AG10803 (cell line): ENCODE data around the gene PLEKHJ1.

Experiments
- DNase-seq: peaks from one replicate; pipeline ENCODE4 v3.0.0; 2010; ENCODE audit warnings: low read depth
- H3K4me3 ChIP-seq: 2 replicates; pipeline ENCODE4 v1.5.1; 2011; ENCODE audit warnings: mild to moderate bottlenecking, low read length, control low read depth
- TF ChIP-seq, protein P1 (sequence below): conservative IDR thresholded peaks from 2 replicates; pipeline ENCODE4 v1.5.1; 2011; ENCODE audit warnings: mild to moderate bottlenecking, low read length, control low read depth, inconsistent platforms

Gene PLEKHJ1

DNA sequence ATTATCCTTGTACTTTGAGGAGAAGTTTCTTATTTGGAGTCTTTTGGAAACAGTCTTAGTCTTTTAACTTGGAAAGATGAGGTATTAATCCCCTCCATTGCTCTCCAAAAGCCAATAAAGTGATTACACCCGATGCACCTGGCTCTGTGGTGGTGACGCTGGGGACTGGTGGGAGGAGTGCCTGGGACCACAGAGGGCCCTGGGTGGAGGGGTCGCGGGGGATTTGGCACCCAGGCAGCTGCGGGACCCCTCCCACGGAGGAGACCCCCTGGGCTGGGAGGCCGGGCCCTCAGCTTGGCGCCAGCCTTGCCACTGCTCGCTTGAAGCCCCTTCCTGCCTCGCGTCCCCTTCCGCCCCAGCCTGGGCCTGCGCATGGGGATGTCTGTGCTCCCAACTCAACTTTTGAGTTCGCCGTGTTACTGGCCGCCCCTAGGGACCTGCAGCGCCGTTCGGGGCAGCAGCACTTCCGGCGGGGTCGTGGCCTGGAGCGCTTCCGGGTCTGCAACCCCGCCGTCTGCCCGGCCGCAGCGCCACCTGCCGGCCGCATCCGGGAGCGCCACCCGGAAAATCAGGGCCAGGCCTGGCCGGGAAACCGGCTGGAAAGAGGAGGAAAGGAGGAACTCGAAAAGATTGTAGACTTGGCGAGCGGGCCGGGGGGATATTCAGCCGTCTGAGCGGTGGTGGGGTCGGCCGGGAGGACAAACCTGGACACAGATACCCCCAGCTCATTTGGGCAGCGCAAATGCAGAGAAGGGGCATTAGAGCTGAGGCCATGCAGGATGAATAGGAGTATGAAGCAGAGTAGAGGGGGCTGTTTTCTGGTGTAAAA is 37.4 kb upstream of the PLEKHJ1 start:
- TF ChIP-seq, protein P1, sequence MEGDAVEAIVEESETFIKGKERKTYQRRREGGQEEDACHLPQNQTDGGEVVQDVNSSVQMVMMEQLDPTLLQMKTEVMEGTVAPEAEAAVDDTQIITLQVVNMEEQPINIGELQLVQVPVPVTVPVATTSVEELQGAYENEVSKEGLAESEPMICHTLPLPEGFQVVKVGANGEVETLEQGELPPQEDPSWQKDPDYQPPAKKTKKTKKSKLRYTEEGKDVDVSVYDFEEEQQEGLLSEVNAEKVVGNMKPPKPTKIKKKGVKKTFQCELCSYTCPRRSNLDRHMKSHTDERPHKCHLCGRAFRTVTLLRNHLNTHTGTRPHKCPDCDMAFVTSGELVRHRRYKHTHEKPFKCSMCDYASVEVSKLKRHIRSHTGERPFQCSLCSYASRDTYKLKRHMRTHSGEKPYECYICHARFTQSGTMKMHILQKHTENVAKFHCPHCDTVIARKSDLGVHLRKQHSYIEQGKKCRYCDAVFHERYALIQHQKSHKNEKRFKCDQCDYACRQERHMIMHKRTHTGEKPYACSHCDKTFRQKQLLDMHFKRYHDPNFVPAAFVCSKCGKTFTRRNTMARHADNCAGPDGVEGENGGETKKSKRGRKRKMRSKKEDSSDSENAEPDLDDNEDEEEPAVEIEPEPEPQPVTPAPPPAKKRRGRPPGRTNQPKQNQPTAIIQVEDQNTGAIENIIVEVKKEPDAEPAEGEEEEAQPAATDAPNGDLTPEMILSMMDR, result peak; percentile 61
- peak overlapping the region; percentile 50 for H3K4me3 ChIP-seq
- peak; percentile 63 for DNase-seq

- DNase-seq, result peak; percentile 82
- TF ChIP-seq, protein P1, result no peak
- H3K4me3 ChIP-seq, result peak overlapping the region; percentile 95
These were observed 35.3 kb upstream of the PLEKHJ1 start for GRCh38 chr19:2271234-2272103.

GRCh38 chr19:2270423-2271233 is 34.5 kb upstream of the PLEKHJ1 start:
- peak overlapping the region; percentile 95 for H3K4me3 ChIP-seq
- TF ChIP-seq, protein P1, result no peak
- DNase-seq, result peak; percentile 86

- peak; percentile 42 for DNase-seq
- peak overlapping the region; percentile 95 for H3K4me3 ChIP-seq
- TF ChIP-seq, protein P1, result no peak
These were observed 34.0 kb upstream of the PLEKHJ1 start for GRCh38 chr19:2270157-2270422.

GRCh38 chr19:2269244-2270156 is 33.4 kb upstream of the PLEKHJ1 start:
- H3K4me3 ChIP-seq, result peak overlapping the region; percentile 95
- TF ChIP-seq, protein P1, result no peak
- DNase-seq, result peak; percentile 96

- DNase-seq, result no peak
- TF ChIP-seq, protein P1, result no peak
These were observed 32.7 kb upstream of the PLEKHJ1 start for GRCh38 chr19:2268861-2269243.

More at GRCh38 chr19:2268861-2269243, 32.7 kb upstream of the PLEKHJ1 start:
- H3K4me3 ChIP-seq, result peak overlapping the region; percentile 74
